Endodermal cell (in vitro differentiated cells): Measurements from ENCODE around the gene BTBD9. TPM values are rescaled to one million over a fixed set of nuclear protein-coding genes. Genes with fewer than 3 reads are reported as not detected.
A peak's percentile ranks its signal among the peaks of the same experiment; 100 is the strongest.

ENCODE experiments used
- DNase-seq: peaks from one replicate; pipeline ENCODE4 v3.0.0-alpha.2; 2017
- H3K27ac ChIP-seq: 2 replicates; pipeline ENCODE4 v1.5.1; 2013; ENCODE audit warnings: mild to moderate bottlenecking, low read depth, low read length, moderate library complexity
- H3K27me3 ChIP-seq: 2 replicates; pipeline ENCODE4 v1.6.1; 2013; ENCODE audit warnings: mild to moderate bottlenecking, low read length, moderate library complexity; ENCODE audit not compliant: insufficient read depth, control insufficient read depth, poor library complexity, severe bottlenecking
- H3K36me3 ChIP-seq: 2 replicates; pipeline ENCODE4 v1.7.0; 2013; ENCODE audit warnings: mild to moderate bottlenecking, low read length, moderate library complexity; ENCODE audit not compliant: control insufficient read depth, insufficient read depth
- H3K4me1 ChIP-seq: one replicate; pipeline ENCODE4 v1.7.0; 2013; ENCODE audit warnings: low read length; ENCODE audit not compliant: control insufficient read depth, insufficient read depth
- H3K4me3 ChIP-seq: 2 replicates; pipeline ENCODE4 v1.5.1; 2013; ENCODE audit warnings: mild to moderate bottlenecking, low read length, moderate library complexity
- H3K9ac ChIP-seq: 2 replicates; pipeline ENCODE4 v1.6.1; 2013; ENCODE audit warnings: mild to moderate bottlenecking, low read length, moderate library complexity; ENCODE audit not compliant: poor library complexity, severe bottlenecking; ENCODE audit errors: extremely low read depth
- H3K9me3 ChIP-seq: 2 replicates; pipeline ENCODE4 v1.6.1; 2013; ENCODE audit warnings: mild to moderate bottlenecking, low read length, moderate library complexity; ENCODE audit not compliant: control insufficient read depth
- H3K27ac Mint-ChIP-seq: 2 replicates; pipeline ENCODE4 v1.8.0; 2020; ENCODE audit warnings: mixed read lengths
- H3K27me3 Mint-ChIP-seq: 2 replicates; pipeline ENCODE4 v1.8.0; 2021; ENCODE audit warnings: mild to moderate bottlenecking, mixed read lengths; ENCODE audit not compliant: insufficient read depth
- H3K36me3 Mint-ChIP-seq: 2 replicates; pipeline ENCODE4 v1.8.0; 2020; ENCODE audit warnings: low read depth, mixed read lengths
- H3K4me1 Mint-ChIP-seq: 2 replicates; pipeline ENCODE4 v1.8.0; 2020; ENCODE audit warnings: mixed read lengths
- H3K4me3 Mint-ChIP-seq: 2 replicates; pipeline ENCODE4 v1.8.0; 2020; ENCODE audit warnings: mild to moderate bottlenecking, moderate library complexity, mixed read lengths
- H3K9me3 Mint-ChIP-seq: 2 replicates; pipeline ENCODE4 v1.8.0; 2020; ENCODE audit warnings: mild to moderate bottlenecking, mixed read lengths
- CTCF ChIP-seq: fragments of 200-600 bp; sonication (generic); conservative IDR thresholded peaks from 2 replicates; pipeline ENCODE4 v1.5.0; 2021; ENCODE audit warnings: antibody characterized with exemption, mild to moderate bottlenecking
- WGBS, 2 experiments: methylation state at CpG; one replicate each; pipeline versions ENCODE4 v1.1.5 to v1.1.7; 2013; ENCODE audit warnings: missing lambda C conversion rate in 2 of 2, mixed read lengths in 1 of 2; ENCODE audit not compliant: insufficient coverage in 1 of 2, insufficient read length in 1 of 2; 5-methylcytosine and 5-hydroxymethylcytosine counted together
- total RNA-seq, 2 donors: library from RNA; stranded (reverse); fragmentation: NEBNext Ultra II Directional in 1 of 2; extraction: Animal tissue kit (Norgen Biotek cat#: 25700) in 1 of 2; gene quantifications; 2 replicates in 1 of 2; 3 replicates in 1 of 2; pipeline ENCODE4 v1.2.1, GENCODE V29; 2021

The BTBD9 gene
- total RNA-seq, 2 donors from 2014 or later: 7.6 to 12.3 TPM

- H3K27me3 Mint-ChIP-seq: no peaks in the 10 kb centered on the region
- H3K4me3 Mint-ChIP-seq: no peak overlapping the region
- peaks cover 27% of the 10 kb centered on the region for H3K4me1 Mint-ChIP-seq
- H3K27ac ChIP-seq: peak overlapping the region; percentile 40
- H3K27ac Mint-ChIP-seq: peak overlapping the region; percentile 31
- H3K36me3 ChIP-seq: no peaks in the 10 kb centered on the region
- no peaks in the 10 kb centered on the region for H3K9me3 ChIP-seq
- peaks cover 20% of the 10 kb centered on the region for H3K4me1 ChIP-seq
- no peak overlapping the region for H3K9ac ChIP-seq
- H3K27me3 ChIP-seq: peaks cover 3% of the 10 kb centered on the region
- H3K4me3 ChIP-seq: no peak overlapping the region
- no peaks in the 10 kb centered on the region for H3K36me3 Mint-ChIP-seq
- DNase-seq: no peak
- no peaks in the 10 kb centered on the region for H3K9me3 Mint-ChIP-seq
- no peak for TF ChIP-seq CTCF
These were observed 288.8 kb downstream of the BTBD9 start for GRCh38 chr6:38350942-38351341.

GRCh38 chr6:38350220-38350619 is 289.5 kb downstream of the BTBD9 start:
- Histone ChIP-seq H3K9me3 (no peaks in the 10 kb centered on the region), H3K4me1 (peaks cover 20% of the 10 kb centered on the region), H3K4me3 (no peak overlapping the region), H3K36me3 (no peaks in the 10 kb centered on the region), H3K27me3 (peaks cover 11% of the 10 kb centered on the region), H3K9ac (no peak overlapping the region), H3K27ac (no peak overlapping the region)
- no peaks in the 10 kb centered on the region for H3K9me3 Mint-ChIP-seq
- WGBS, 2 experiments: 92 to 95% methylated on average over 4 of the region's 4 CpGs
- DNase-seq: no peak
- no peaks in the 10 kb centered on the region for H3K27me3 Mint-ChIP-seq
- H3K36me3 Mint-ChIP-seq: no peaks in the 10 kb centered on the region
- no peak overlapping the region for H3K27ac Mint-ChIP-seq
- H3K4me1 Mint-ChIP-seq: peaks cover 27% of the 10 kb centered on the region
- TF ChIP-seq CTCF: no peak
- H3K4me3 Mint-ChIP-seq: no peak overlapping the region

GRCh38 chr6:38349795-38350194 is 289.9 kb downstream of the BTBD9 start:
- peaks cover 14% of the 10 kb centered on the region for H3K27me3 ChIP-seq
- no peak overlapping the region for H3K4me3 ChIP-seq
- no peaks in the 10 kb centered on the region for H3K27me3 Mint-ChIP-seq
- no peak overlapping the region for H3K4me3 Mint-ChIP-seq
- peaks cover 20% of the 10 kb centered on the region for H3K4me1 ChIP-seq
- no peak for TF ChIP-seq CTCF
- H3K9ac ChIP-seq: no peak overlapping the region
- DNase-seq: no peak
- peaks cover 27% of the 10 kb centered on the region for H3K4me1 Mint-ChIP-seq
- H3K9me3 ChIP-seq: no peaks in the 10 kb centered on the region
- no peaks in the 10 kb centered on the region for H3K36me3 ChIP-seq
- H3K36me3 Mint-ChIP-seq: no peaks in the 10 kb centered on the region
- no peak overlapping the region for H3K27ac Mint-ChIP-seq
- no peak overlapping the region for H3K27ac ChIP-seq
- no peaks in the 10 kb centered on the region for H3K9me3 Mint-ChIP-seq
- 83 to 100% methylated on average over 2 to 3 of the region's 3 CpGs for WGBS, 2 experiments
